ENCODE results near the gene APBA3. TPM values are rescaled to one million over a fixed set of nuclear protein-coding genes. Genes with fewer than 3 reads are reported as not detected.
"Not testable (repeated sequence)": the region's sequence is repeated elsewhere in the genome, so short reads cannot be mapped to it uniquely, and the experiment has no call there.

The APBA3 gene
- total RNA-seq, 1 experiment from 2014 or later, result 19.6 TPM

DNA sequence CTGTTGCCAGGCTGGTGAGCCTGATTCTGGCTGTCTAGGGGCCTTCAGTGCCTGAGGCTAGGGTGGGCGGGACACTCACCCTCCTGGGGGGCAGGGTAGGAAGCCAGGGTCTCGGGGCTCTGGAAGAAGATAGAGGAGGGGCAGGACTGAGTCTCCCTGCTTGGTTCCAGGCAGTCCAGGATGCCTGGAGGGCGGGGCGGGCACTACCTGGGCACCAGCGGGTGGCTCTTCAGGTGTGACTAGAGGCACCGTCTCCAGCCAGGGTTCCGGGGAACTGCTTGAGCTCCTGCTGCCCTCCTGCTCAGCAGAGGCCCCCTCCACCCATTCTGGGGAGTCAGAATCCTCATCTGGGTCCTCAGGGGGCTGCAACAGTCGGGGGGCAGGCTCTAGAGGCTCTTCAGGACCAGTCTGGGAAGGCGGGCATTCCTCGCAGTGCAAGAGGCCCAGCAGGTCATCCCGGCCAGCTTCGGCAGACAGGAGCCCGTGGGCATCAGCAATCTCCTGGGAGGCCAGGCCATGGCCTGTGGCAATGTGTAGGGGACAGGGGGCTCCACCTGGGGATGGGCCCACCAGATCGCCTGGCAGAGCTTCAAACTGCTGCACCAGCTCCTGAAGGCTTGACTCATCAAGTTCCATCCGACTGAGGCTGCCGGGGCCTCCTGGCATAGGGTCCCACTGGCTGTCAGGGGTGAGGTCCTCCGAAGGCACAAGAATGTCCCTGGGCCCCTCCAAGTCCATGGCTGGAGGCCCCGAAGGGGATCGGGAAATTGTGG is 1.8 kb downstream of the APBA3 start:
- no TSS peak for BruUV-seq (replicated peaks)
- Mint-ChIP-seq H3K9me3 (ENCODE audit: low read depth, unreplicated experiment) (no peaks in the 10 kb centered on the region), H3K27me3 (ENCODE audit: unreplicated experiment) (no peaks in the 10 kb centered on the region), H3K27ac (ENCODE audit: unreplicated experiment) (no peak overlapping the region), H3K4me1 (ENCODE audit: low read depth, unreplicated experiment) (peaks cover 7% of the 10 kb centered on the region), H3K4me3 (ENCODE audit: low read depth, unreplicated experiment) (no peak overlapping the region), H3K36me3 (ENCODE audit: insufficient read depth, unreplicated experiment) (peaks cover 28% of the 10 kb centered on the region)
- intact Hi-C loops (cut with micrococcal nuclease; ENCODE audit: unreplicated experiment), result no loop called here
- CTCF ChIA-PET, result no interaction called here
- no peak for TF ChIP-seq CTCF (IDR thresholded peaks at IDR 0.05; ENCODE audit: unreplicated experiment)
- DNase-seq, result no peak

DNA sequence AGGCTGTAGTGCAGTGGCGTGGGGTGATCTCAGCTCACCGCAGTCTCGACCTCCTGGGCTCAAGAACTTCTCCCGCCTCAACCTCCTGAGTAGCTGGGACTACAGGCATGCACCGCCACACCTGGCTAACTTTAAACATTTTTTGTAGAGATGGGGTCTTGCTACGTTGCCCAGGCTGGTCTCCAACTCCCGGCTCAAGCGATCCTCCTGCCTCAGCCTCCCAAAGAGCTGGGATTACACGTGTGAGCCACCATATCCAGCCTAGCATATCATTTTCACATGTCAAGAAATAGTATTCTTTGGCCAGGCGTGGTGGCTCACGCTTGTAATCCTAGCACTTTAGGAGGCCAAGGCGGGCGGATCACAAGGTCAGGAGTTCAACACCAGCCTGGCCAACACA is 3.2 kb downstream of the APBA3 start:
- intact Hi-C loops (cut with micrococcal nuclease; ENCODE audit: unreplicated experiment); H3K27me3 Mint-ChIP-seq (ENCODE audit: unreplicated experiment); H3K4me3 Mint-ChIP-seq (ENCODE audit: low read depth, unreplicated experiment); BruUV-seq (replicated peaks); DNase-seq; H3K27ac Mint-ChIP-seq (ENCODE audit: unreplicated experiment); H3K9me3 Mint-ChIP-seq (ENCODE audit: low read depth, unreplicated experiment); H3K4me1 Mint-ChIP-seq (ENCODE audit: low read depth, unreplicated experiment): not testable (repeated sequence)
- CTCF ChIA-PET, result interaction anchor here (0.6 kb wide), 1 partner anchor 68 kb away, joined by 3 read pairs; no protein-coding TSS in a partner anchor
- H3K36me3 Mint-ChIP-seq (ENCODE audit: insufficient read depth, unreplicated experiment), result peaks cover 34% of the 10 kb centered on the region

- DNase-seq; intact Hi-C loops (cut with micrococcal nuclease; ENCODE audit: unreplicated experiment); H3K9me3 Mint-ChIP-seq (ENCODE audit: low read depth, unreplicated experiment); BruUV-seq (replicated peaks); H3K27ac Mint-ChIP-seq (ENCODE audit: unreplicated experiment); H3K4me1 Mint-ChIP-seq (ENCODE audit: low read depth, unreplicated experiment); H3K4me3 Mint-ChIP-seq (ENCODE audit: low read depth, unreplicated experiment); H3K27me3 Mint-ChIP-seq (ENCODE audit: unreplicated experiment); CTCF ChIA-PET: not testable (repeated sequence)
- peaks cover 31% of the 10 kb centered on the region for H3K36me3 Mint-ChIP-seq (ENCODE audit: insufficient read depth, unreplicated experiment)
These were observed 3.8 kb downstream of the APBA3 start for GRCh38 chr19:3757705-3758104.

DNA sequence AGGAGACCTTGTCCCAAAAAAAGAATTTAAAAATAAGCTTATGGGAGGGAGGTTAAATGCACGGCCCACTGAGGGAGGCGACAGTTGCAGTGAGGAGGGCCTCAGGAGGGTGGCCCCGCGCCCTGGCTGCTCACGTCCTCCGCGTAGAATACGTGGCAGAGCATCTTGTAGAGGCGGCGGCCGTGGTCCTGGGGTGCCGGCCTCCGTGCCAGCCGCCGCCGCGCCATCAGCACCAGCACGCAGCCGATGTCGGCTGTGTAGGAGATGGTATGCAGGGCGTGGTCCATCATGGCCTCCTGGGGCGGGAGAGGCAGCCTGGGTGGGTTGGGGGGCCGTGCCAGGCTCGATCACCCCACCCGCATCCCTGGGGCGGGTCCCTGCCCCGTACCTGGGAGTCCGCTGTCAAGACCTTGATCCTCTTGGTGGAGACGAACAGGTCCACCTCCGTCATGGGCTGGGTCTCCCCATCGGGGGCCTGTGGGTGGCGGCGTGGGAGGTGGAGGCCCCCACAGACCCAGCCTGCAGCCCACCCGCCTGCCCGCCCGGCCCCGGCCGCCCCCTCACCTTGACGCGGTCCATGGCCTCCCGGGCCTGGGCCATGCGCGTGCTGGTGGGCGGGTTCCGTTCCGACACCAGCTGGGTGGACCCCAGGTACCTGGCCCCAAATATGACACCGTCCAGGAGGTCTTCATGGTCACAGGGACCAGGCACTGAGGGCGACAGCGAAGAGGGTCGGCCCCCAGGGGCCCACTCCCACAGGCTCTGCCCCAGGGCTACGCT is 7.7 kb downstream of the APBA3 start:
- TF ChIP-seq CTCF (IDR thresholded peaks at IDR 0.05; ENCODE audit: unreplicated experiment), result no peak
- Mint-ChIP-seq H3K27ac (ENCODE audit: unreplicated experiment) (no peak overlapping the region), H3K4me3 (ENCODE audit: low read depth, unreplicated experiment) (no peak overlapping the region), H3K9me3 (ENCODE audit: low read depth, unreplicated experiment) (no peaks in the 10 kb centered on the region), H3K27me3 (ENCODE audit: unreplicated experiment) (no peaks in the 10 kb centered on the region), H3K36me3 (ENCODE audit: insufficient read depth, unreplicated experiment) (peaks cover 34% of the 10 kb centered on the region), H3K4me1 (ENCODE audit: low read depth, unreplicated experiment) (no peaks in the 10 kb centered on the region)
- CTCF ChIA-PET, result interaction anchor here (1.0 kb wide), 1 partner anchor 95 kb away, joined by 3 read pairs; no protein-coding TSS in a partner anchor
- no TSS peak for BruUV-seq (replicated peaks)
- DNase-seq, result no peak
- intact Hi-C loops (cut with micrococcal nuclease; ENCODE audit: unreplicated experiment), result no loop called here

DNA sequence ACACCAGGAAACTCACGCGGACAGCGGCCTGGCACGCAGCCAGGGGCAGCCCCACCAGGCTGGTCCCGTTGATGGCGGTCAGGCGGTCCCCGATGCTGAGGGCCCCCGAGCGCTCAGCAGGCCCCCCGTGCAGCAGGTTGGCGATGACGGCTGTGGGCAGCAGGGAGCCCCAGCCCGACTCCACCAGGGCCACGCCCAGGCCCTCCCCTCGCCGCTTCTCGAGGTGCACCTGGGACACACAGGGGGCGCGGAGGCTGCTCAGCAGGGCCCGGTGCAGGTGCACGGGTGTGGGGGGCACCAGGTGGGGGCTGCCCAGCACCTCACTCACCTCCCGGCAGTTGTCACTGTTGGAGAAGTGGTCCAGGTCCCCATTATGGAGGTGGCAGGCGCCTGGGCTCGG is 9.0 kb downstream of the APBA3 start:
- BruUV-seq (replicated peaks), result no TSS peak
- intact Hi-C loops (cut with micrococcal nuclease; ENCODE audit: unreplicated experiment), result no loop called here
- Mint-ChIP-seq H3K4me1 (ENCODE audit: low read depth, unreplicated experiment) (no peaks in the 10 kb centered on the region), H3K27me3 (ENCODE audit: unreplicated experiment) (no peaks in the 10 kb centered on the region), H3K4me3 (ENCODE audit: low read depth, unreplicated experiment) (no peak overlapping the region), H3K36me3 (ENCODE audit: insufficient read depth, unreplicated experiment) (peaks cover 42% of the 10 kb centered on the region), H3K27ac (ENCODE audit: unreplicated experiment) (no peak overlapping the region), H3K9me3 (ENCODE audit: low read depth, unreplicated experiment) (no peaks in the 10 kb centered on the region)
- CTCF ChIA-PET, result no interaction called here
- DNase-seq, result no peak
- TF ChIP-seq CTCF (IDR thresholded peaks at IDR 0.05; ENCODE audit: unreplicated experiment), result no peak
